B cell (primary cell): ENCODE data around the gene LIMK2. TPM values are rescaled to one million over a fixed set of nuclear protein-coding genes. Genes with fewer than 3 reads are reported as not detected.

ENCODE experiments used
- ATAC-seq: fragments of 200-7000 bp; cut with Tn5 transposase; one replicate; pipeline ENCODE4 v1.10.0; 2021; ENCODE audit warnings: low read depth, mild to moderate bottlenecking, moderate number of reproducible peaks, moderate library complexity
- CTCF ChIA-PET: fragments of 350-600 bp; sonication (Branson Sonifier 250); formaldehyde crosslinking; loops from one replicate; lab custom pipeline; 2021; ENCODE audit warnings: antibody characterized with exemption, inconsistent platforms; lab: Charles Lee
- POLR2A ChIA-PET: fragments of 350-600 bp; sonication (Branson Sonifier 250); formaldehyde crosslinking; loops from one replicate; lab custom pipeline; 2021; ENCODE audit warnings: antibody characterized with exemption; lab: Charles Lee
- DNase-seq: peaks from one replicate; pipeline ENCODE4 v3.0.0; 2013
- H2AFZ ChIP-seq: 2 replicates; pipeline ENCODE4 v1.6.1; 2012; ENCODE audit warnings: mild to moderate bottlenecking, low read depth, low read length; ENCODE audit not compliant: insufficient read depth, poor library complexity, severe bottlenecking
- H3K27ac ChIP-seq, 2 donors: 1 replicate in 1 of 2; 2 replicates in 1 of 2; pipeline ENCODE4 v1.5.1; 2012 to 2013; ENCODE audit warnings: low read length in 2 of 2, mild to moderate bottlenecking in 2 of 2, moderate library complexity in 1 of 2
- H3K27me3 ChIP-seq, 4 experiments: fragments of 200-600 bp in 1 of 4; sonication (generic) in 1 of 4; replicated peaks in 1 of 4; 1 replicate in 2 of 4; 2 replicates in 2 of 4; pipeline versions ENCODE4 v1.6.1 to v1.7.0; 2013 to 2016; ENCODE audit warnings: low read length in 3 of 4, mild to moderate bottlenecking in 2 of 4, mixed read lengths in 1 of 4, moderate library complexity in 1 of 4; ENCODE audit not compliant: insufficient read depth in 4 of 4, control insufficient read depth in 3 of 4; ENCODE audit errors: control extremely low read depth in 1 of 4
- H3K36me3 ChIP-seq, 2 experiments: replicated peaks in 1 of 2; 1 replicate in 1 of 2; 2 replicates in 1 of 2; pipeline versions ENCODE4 v1.6.1 to v1.7.1; 2013; ENCODE audit warnings: low read length in 1 of 2; ENCODE audit not compliant: insufficient read depth in 2 of 2, control insufficient read depth in 1 of 2; ENCODE audit errors: control extremely low read depth in 1 of 2, extremely low read depth in 1 of 2
- H3K4me1 ChIP-seq, 2 donors: fragments of 200-600 bp in 1 of 2; sonication (generic) in 1 of 2; 1 replicate in 1 of 2; 2 replicates in 1 of 2; pipeline versions ENCODE4 v1.5.1 to v1.6.1; 2013 to 2017; ENCODE audit warnings: low read length in 2 of 2; ENCODE audit not compliant: control insufficient read depth in 2 of 2, insufficient read depth in 2 of 2
- H3K4me2 ChIP-seq: replicated peaks from 2 replicates; pipeline ENCODE3; 2012; ENCODE audit warnings: mild to moderate bottlenecking, low read depth, low read length; ENCODE audit not compliant: poor library complexity, severe bottlenecking
- H3K4me3 ChIP-seq, 5 experiments: fragments of 200-600 bp in 1 of 5; sonication (generic) in 1 of 5; 1 replicate in 3 of 5; 2 replicates in 2 of 5; pipeline versions ENCODE4 v1.5.1 to v1.7.0; 2011 to 2016; ENCODE audit warnings: low read length in 4 of 5, mild to moderate bottlenecking in 4 of 5, low read depth in 2 of 5, control low read depth in 1 of 5, moderate library complexity in 1 of 5; ENCODE audit not compliant: insufficient read depth in 1 of 5; ENCODE audit errors: control extremely low read depth in 1 of 5, extremely low read depth in 1 of 5
- H3K79me2 ChIP-seq: fragments of 200-600 bp; sonication (generic); one replicate; pipeline ENCODE4 v1.6.0; 2016; ENCODE audit warnings: low read length; ENCODE audit not compliant: control insufficient read depth, insufficient read depth
- H3K9ac ChIP-seq: fragments of 200-600 bp; sonication (generic); 2 replicates; pipeline ENCODE4 v1.6.1; 2017; ENCODE audit warnings: mild to moderate bottlenecking, low read length, moderate library complexity
- H3K9me3 ChIP-seq, 3 donors: one replicate each; pipeline versions ENCODE4 v1.6.1 to v1.7.1; 2013; ENCODE audit warnings: low read length in 2 of 3; ENCODE audit not compliant: control insufficient read depth in 2 of 3, insufficient read depth in 1 of 3; ENCODE audit errors: control extremely low read depth in 1 of 3
- H4K20me1 ChIP-seq: 2 replicates; pipeline ENCODE4 v1.6.0; 2012; ENCODE audit warnings: mild to moderate bottlenecking, low read length; ENCODE audit not compliant: insufficient read depth, control insufficient read depth, poor library complexity, severe bottlenecking
- H3K27ac Mint-ChIP-seq: one replicate; pipeline ENCODE4 v1.8.0; 2021; ENCODE audit warnings: mixed read lengths
- H3K27me3 Mint-ChIP-seq: one replicate; pipeline ENCODE4 v1.8.0; 2021; ENCODE audit warnings: mixed read lengths
- H3K4me1 Mint-ChIP-seq: one replicate; pipeline ENCODE4 v1.8.0; 2021; ENCODE audit warnings: mixed read lengths
- H3K4me3 Mint-ChIP-seq: one replicate; pipeline ENCODE4 v1.8.0; 2021; ENCODE audit warnings: mixed read lengths
- H3K9me3 Mint-ChIP-seq: one replicate; pipeline ENCODE4 v1.8.0; 2022; ENCODE audit warnings: mixed read lengths; ENCODE audit not compliant: insufficient read depth
- EZH2 ChIP-seq: IDR thresholded peaks from 2 replicates; pipeline ENCODE4 v1.6.1; 2012; ENCODE audit warnings: borderline replicate concordance, low read depth, mild to moderate bottlenecking, moderate library complexity, low read length; ENCODE audit not compliant: insufficient read depth, poor library complexity, severe bottlenecking
- WGBS: methylation state at CpG from one replicate; pipeline ENCODE4 v1.1.5; 2013; ENCODE audit warnings: missing lambda C conversion rate; ENCODE audit not compliant: insufficient coverage; 5-methylcytosine and 5-hydroxymethylcytosine counted together
- intact Hi-C: fragments of 100-400 bp; cut with micrococcal nuclease; formaldehyde crosslinking; loops from one replicate; pipeline ENCODE4 v1.10.0; 2022
- polyA plus RNA-seq: library from polyadenylated mRNA; depleted of rRNA; stranded (reverse); fragments of >200 nt; gene quantifications from 2 replicates; pipeline ENCODE4 v1.2.3, GENCODE V29; 2012
- total RNA-seq, 2 donors: library from RNA; stranded (reverse); fragments of 120-200 nt in 1 of 2; gene quantifications; 1 replicate in 1 of 2; 2 replicates in 1 of 2; pipeline versions ENCODE4 v1.2.3 to v1.2.4, GENCODE V29; 2013 to 2022
- TF ChIP-seq, protein P1 (sequence below): fragments of 200-600 bp; IDR thresholded peaks from one replicate; pipeline ENCODE4 v1.8.0; 2022; ENCODE audit warnings: antibody characterized with exemption, mild to moderate bottlenecking

Gene LIMK2
- total and polyA plus RNA-seq, 2 donors (not counting 1 experiment from before 2014, with no cell fraction given) = 6.8 to 20.2 TPM

DNA sequence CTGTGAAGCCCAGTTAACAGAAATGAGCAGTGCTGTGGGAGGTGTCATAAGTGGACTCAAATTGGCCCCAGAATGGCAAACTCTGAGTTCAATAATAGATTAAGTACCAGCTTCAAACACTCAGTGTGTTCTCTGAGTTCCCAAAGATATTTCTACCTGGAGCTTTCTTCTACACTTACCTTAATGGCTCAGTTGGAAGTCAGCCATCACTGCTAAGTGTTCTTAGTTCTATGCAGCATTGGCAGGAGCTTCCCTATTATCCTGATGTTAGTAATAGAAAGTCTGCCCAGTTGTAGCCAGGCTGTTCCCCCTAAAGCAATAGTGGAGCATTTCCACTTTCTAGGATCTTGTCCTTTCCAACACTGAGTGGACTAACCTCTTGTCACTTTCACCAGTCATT is 89.9 kb downstream of the LIMK2 start:
- Mint-ChIP-seq H3K27ac (no peak overlapping the region), H3K4me1 (peaks cover 10% of the 10 kb centered on the region)
- no peak overlapping the region for H3K4me3 ChIP-seq

DNA sequence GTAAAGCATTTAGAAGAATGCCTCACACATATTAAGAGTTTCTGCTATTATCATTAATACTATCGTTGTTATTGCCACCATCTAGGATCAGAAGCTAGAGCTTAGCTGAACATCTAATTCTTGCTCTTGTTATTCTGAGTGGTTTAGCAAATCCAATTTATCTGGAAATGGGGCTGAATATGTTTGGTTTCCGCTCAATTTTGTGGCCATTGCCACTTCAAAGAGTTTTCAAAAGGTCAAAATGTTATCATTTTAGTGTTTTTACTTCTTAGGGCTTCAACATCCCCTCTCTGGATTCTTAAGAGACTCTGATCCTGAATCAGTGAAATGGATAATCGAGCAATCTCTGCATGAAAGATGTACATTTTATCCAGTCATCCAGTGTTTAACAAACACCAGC is 90.4 kb downstream of the LIMK2 start:
- Mint-ChIP-seq H3K4me1 (peaks cover 11% of the 10 kb centered on the region), H3K9me3 (no peaks in the 10 kb centered on the region), H3K27me3 (no peaks in the 10 kb centered on the region), H3K27ac (no peak overlapping the region), H3K4me3 (no peak overlapping the region)
- no peaks in the 10 kb centered on the region for H4K20me1 ChIP-seq
- WGBS = no CpG with 5 or more reads among the region's 3 CpGs
- ChIA-PET POLR2A (interaction anchor here (1.2 kb wide), 1 partner anchor 10 kb away, joined by 7 read pairs; the partner anchor contains the start of gene PIK3IP1), CTCF (interaction anchor here (1.3 to 18.7 kb wide), 3 partner anchors 10 to 30 kb away, joined by 3 to 208 read pairs (median 3); no protein-coding TSS in a partner anchor)
- no peaks in the 10 kb centered on the region for H3K27me3 ChIP-seq
- ATAC-seq (no peak), DNase-seq (no peak)
- no peaks in the 10 kb centered on the region for H3K4me1 ChIP-seq
- no peaks in the 10 kb centered on the region for H3K36me3 ChIP-seq
- TF ChIP-seq, protein P1, sequence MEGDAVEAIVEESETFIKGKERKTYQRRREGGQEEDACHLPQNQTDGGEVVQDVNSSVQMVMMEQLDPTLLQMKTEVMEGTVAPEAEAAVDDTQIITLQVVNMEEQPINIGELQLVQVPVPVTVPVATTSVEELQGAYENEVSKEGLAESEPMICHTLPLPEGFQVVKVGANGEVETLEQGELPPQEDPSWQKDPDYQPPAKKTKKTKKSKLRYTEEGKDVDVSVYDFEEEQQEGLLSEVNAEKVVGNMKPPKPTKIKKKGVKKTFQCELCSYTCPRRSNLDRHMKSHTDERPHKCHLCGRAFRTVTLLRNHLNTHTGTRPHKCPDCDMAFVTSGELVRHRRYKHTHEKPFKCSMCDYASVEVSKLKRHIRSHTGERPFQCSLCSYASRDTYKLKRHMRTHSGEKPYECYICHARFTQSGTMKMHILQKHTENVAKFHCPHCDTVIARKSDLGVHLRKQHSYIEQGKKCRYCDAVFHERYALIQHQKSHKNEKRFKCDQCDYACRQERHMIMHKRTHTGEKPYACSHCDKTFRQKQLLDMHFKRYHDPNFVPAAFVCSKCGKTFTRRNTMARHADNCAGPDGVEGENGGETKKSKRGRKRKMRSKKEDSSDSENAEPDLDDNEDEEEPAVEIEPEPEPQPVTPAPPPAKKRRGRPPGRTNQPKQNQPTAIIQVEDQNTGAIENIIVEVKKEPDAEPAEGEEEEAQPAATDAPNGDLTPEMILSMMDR = no peak
- TF ChIP-seq EZH2 = no peak
- no peak overlapping the region for H3K4me3 ChIP-seq
- H3K27ac ChIP-seq = no peak overlapping the region
- no peaks in the 10 kb centered on the region for H3K79me2 ChIP-seq
- H3K4me2 ChIP-seq = no peak overlapping the region
- intact Hi-C loops = no loop called here
- no peak overlapping the region for H3K9ac ChIP-seq
- H2AFZ ChIP-seq = no peak overlapping the region
- H3K9me3 ChIP-seq = no peaks in the 10 kb centered on the region

More for the DNA sequence above, 89.9 kb downstream of the LIMK2 start:
- Mint-ChIP-seq H3K27me3 (no peaks in the 10 kb centered on the region), H3K4me3 (no peak overlapping the region), H3K9me3 (no peaks in the 10 kb centered on the region)
- Histone ChIP-seq H4K20me1 (no peaks in the 10 kb centered on the region), H3K4me2 (no peak overlapping the region), H3K4me1 (no peaks in the 10 kb centered on the region), H3K27ac (no peak overlapping the region), H3K36me3 (no peaks in the 10 kb centered on the region), H3K9ac (no peak overlapping the region), H3K79me2 (no peaks in the 10 kb centered on the region), H3K27me3 (no peaks in the 10 kb centered on the region), H2AFZ (no peak overlapping the region), H3K9me3 (no peaks in the 10 kb centered on the region)
- ATAC-seq = no peak
- ChIA-PET POLR2A (interaction anchor here (1.2 kb wide), 1 partner anchor 10 kb away, joined by 7 read pairs; the partner anchor contains the start of gene PIK3IP1), CTCF (interaction anchor here (0.5 to 18.7 kb wide), 4 partner anchors 11 to 169 kb away, joined by 3 to 208 read pairs (median 4); no protein-coding TSS in a partner anchor)
- DNase-seq = no peak
- intact Hi-C loops = no loop called here
- TF ChIP-seq, protein P1 = no peak
- no peak for TF ChIP-seq EZH2
